Adrenal gland (tissue), 12 donors: ENCODE results near the gene DNM2. TPM values are rescaled to one million over a fixed set of nuclear protein-coding genes. Genes with fewer than 3 reads are reported as not detected.
"Not testable (repeated sequence)": the region's sequence is repeated elsewhere in the genome, so short reads cannot be mapped to it uniquely, and the experiment has no call there.

Experiments
- DNase-seq, 7 donors: peaks; one replicate each; pipeline ENCODE4 v3.0.0-alpha.2; 2019 to 2020
- H3K27ac ChIP-seq, 5 donors: fragments of 200-600 bp; sonication (generic) in 4 of 5; 1 replicate in 3 of 5; 2 replicates in 2 of 5; pipeline versions ENCODE4 v1.5.1 to v1.8.0; 2016 to 2020; ENCODE audit warnings: mild to moderate bottlenecking in 1 of 5
- H3K27me3 ChIP-seq: fragments of 200-600 bp; 2 replicates; pipeline ENCODE4 v1.8.0; 2021
- H3K36me3 ChIP-seq, 2 donors: fragments of 200-600 bp; replicated peaks in 1 of 2; 1 replicate in 1 of 2; 2 replicates in 1 of 2; pipeline versions ENCODE4 v1.5.1 to v1.8.0; 2018 to 2022
- H3K4me1 ChIP-seq, 2 donors: fragments of 200-600 bp; replicated peaks in 1 of 2; 1 replicate in 1 of 2; 2 replicates in 1 of 2; pipeline versions ENCODE4 v1.5.1 to v1.8.0; 2018 to 2021
- H3K4me3 ChIP-seq, 4 donors: fragments of 200-600 bp; sonication (generic) in 3 of 4; one replicate each; pipeline ENCODE4 v1.5.1; 2016 to 2018
- H3K9me3 ChIP-seq, 3 donors: fragments of 200-600 bp; sonication (generic) in 1 of 3; replicated peaks in 1 of 3; 1 replicate in 2 of 3; 2 replicates in 1 of 3; pipeline versions ENCODE4 v1.5.1 to v1.8.0; 2016 to 2021
- CTCF ChIP-seq, 6 experiments: fragments of 450-650 bp in 4 of 6; fragments of 200-600 bp in 2 of 6; sonication (generic) in 1 of 6; IDR thresholded peaks; 1 replicate in 5 of 6; 2 replicates in 1 of 6; pipeline versions ENCODE4 v1.5.1 to v1.8.0; 2016 to 2021; ENCODE audit warnings: antibody characterized with exemption in 6 of 6, mild to moderate bottlenecking in 2 of 6, moderate library complexity in 1 of 6
- POLR2A ChIP-seq, 2 donors: fragments of 450-650 bp; IDR thresholded peaks; one replicate each; pipeline ENCODE4 v1.6.1; 2017; ENCODE audit warnings: antibody characterized with exemption in 2 of 2, mild to moderate bottlenecking in 2 of 2, moderate library complexity in 1 of 2
- WGBS, 4 donors: extraction: QIAGEN DNeasy Blood & Tissue Kit in 2 of 4; methylation state at CpG; one replicate each; pipeline versions ENCODE4 v1.1.5 to v1.1.7; 2013 to 2017; 5-methylcytosine and 5-hydroxymethylcytosine counted together
- intact Hi-C, 2 donors: fragments of 100-400 bp; cut with DNase I; formaldehyde crosslinking; loops; one replicate each; pipeline versions ENCODE4 v1.14.1 to v1.15.0; 2022 to 2023
- polyA plus RNA-seq, 3 donors: library from polyadenylated mRNA; stranded (reverse); fragments of 200-250 nt in 2 of 3; fragments of 350-450 nt in 1 of 3; fragmentation: Illumina TruSeq in 1 of 3; extraction: RNeasy Lipid Tissue Mini Kit (QIAGEN cat#74804) in 1 of 3; gene quantifications; one replicate each; pipeline ENCODE4 v1.2.3, GENCODE V29; 2013 to 2014
- total RNA-seq, 9 donors: library from RNA; depleted of rRNA in 4 of 9; stranded (reverse); fragments of >200 nt in 4 of 9; fragments of 120-200 nt in 1 of 9; fragmentation: NEBNext Ultra II Directional in 1 of 9; extraction: Animal tissue kit (Norgen Biotek cat#: 25700) in 1 of 9; gene quantifications; one replicate each; pipeline versions ENCODE4 v1.1.0 to v1.2.4, GENCODE V29; 2013 to 2023
- donor health status: healthy with polysubstance abuse.
- donor health status: Bipolar disorder and iron deficiency.
- donor health status: DM: yes; HTN: yes; CAD: no.
- donor health status: DM: no; HTN: no; CAD: no.
- donor health status: DM: no; HTN: no; CAD: no.
- donor health status: DM: yes; HTN: yes; CAD: no.

The DNM2 gene
- total and polyA plus RNA-seq, 12 donors, result 73.3 to 196 (median 153) TPM

GRCh38 chr19:10836479-10837330, 118.8 kb downstream of the DNM2 start:
- peaks cover 6 to 14% of the 10 kb centered on the region in 2 donors for H3K4me1 ChIP-seq
- intact Hi-C loops, result no loop called here
- TF ChIP-seq CTCF (IDR thresholded peaks at IDR 0.05) (no peak), POLR2A (IDR thresholded peaks at IDR 0.05) (no peak)
- 32 to 44% (median 35%) methylated on average over 19 to 38 of the region's 38 CpGs for WGBS, 4 donors
- no peaks in the 10 kb centered on the region for H3K27me3 ChIP-seq
- DNase-seq, result peak; percentile 85 to 93 (median 89)
- H3K36me3 ChIP-seq, result peaks cover 0 to 22% of the 10 kb centered on the region in 2 donors
- no peaks in the 10 kb centered on the region for H3K9me3 ChIP-seq
- H3K27ac ChIP-seq, result peak overlapping the region; percentile 91 to 99 (median 97)
- peak overlapping the region in 3 of 4 donors; percentile 44 to 77 (median 61) for H3K4me3 ChIP-seq

GRCh38 chr19:10837649-10838048, 119.8 kb downstream of the DNM2 start:
- DNase-seq, H3K9me3 ChIP-seq, intact Hi-C loops, H3K27ac ChIP-seq, H3K27me3 ChIP-seq, H3K4me3 ChIP-seq: not testable (repeated sequence)
- WGBS, 4 donors, result 92 to 99% (median 96%) methylated on average over 7 of the region's 7 CpGs
- peaks cover 0 to 12% of the 10 kb centered on the region in 2 donors for H3K36me3 ChIP-seq
- peaks cover 6 to 14% of the 10 kb centered on the region in 2 donors for H3K4me1 ChIP-seq

- DNase-seq, result no peak
- Histone ChIP-seq H3K27me3 (no peaks in the 10 kb centered on the region), H3K36me3 (peaks cover 0 to 5% of the 10 kb centered on the region in 2 donors), H3K9me3 (no peaks in the 10 kb centered on the region), H3K4me3 (no peak overlapping the region), H3K4me1 (peaks cover 6 to 14% of the 10 kb centered on the region in 2 donors), H3K27ac (no peak overlapping the region)
- WGBS, 4 donors, result 86 to 87% (median 87%) methylated on average over 11 of the region's 11 CpGs
- intact Hi-C loops, result no loop called here
- TF ChIP-seq POLR2A (IDR thresholded peaks at IDR 0.05), result no peak
- no peak for TF ChIP-seq CTCF (IDR thresholded peaks at IDR 0.05)
These were observed 120.5 kb downstream of the DNM2 start for GRCh38 chr19:10838377-10838776.

- no peak overlapping the region for H3K27ac ChIP-seq
- 75 to 89% (median 85%) methylated on average over 10 of the region's 10 CpGs for WGBS, 4 donors
- no peak overlapping the region for H3K4me3 ChIP-seq
- intact Hi-C loops, result no loop called here
- no peaks in the 10 kb centered on the region for H3K27me3 ChIP-seq
- no peak for TF ChIP-seq CTCF (IDR thresholded peaks at IDR 0.05)
- no peak for TF ChIP-seq POLR2A (IDR thresholded peaks at IDR 0.05)
- DNase-seq, result no peak
- H3K4me1 ChIP-seq, result peaks cover 6 to 14% of the 10 kb centered on the region in 2 donors
- no peaks in the 10 kb centered on the region for H3K36me3 ChIP-seq
- H3K9me3 ChIP-seq, result no peaks in the 10 kb centered on the region
These were observed 121.5 kb downstream of the DNM2 start for GRCh38 chr19:10839114-10840050.
